ENCODE results near the gene VAMP1.
"Not testable (repeated sequence)": the region's sequence is repeated elsewhere in the genome, so short reads cannot be mapped to it uniquely, and the experiment has no call there.

VAMP1 gene, protein sequence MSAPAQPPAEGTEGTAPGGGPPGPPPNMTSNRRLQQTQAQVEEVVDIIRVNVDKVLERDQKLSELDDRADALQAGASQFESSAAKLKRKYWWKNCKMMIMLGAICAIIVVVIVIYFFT

DNA sequence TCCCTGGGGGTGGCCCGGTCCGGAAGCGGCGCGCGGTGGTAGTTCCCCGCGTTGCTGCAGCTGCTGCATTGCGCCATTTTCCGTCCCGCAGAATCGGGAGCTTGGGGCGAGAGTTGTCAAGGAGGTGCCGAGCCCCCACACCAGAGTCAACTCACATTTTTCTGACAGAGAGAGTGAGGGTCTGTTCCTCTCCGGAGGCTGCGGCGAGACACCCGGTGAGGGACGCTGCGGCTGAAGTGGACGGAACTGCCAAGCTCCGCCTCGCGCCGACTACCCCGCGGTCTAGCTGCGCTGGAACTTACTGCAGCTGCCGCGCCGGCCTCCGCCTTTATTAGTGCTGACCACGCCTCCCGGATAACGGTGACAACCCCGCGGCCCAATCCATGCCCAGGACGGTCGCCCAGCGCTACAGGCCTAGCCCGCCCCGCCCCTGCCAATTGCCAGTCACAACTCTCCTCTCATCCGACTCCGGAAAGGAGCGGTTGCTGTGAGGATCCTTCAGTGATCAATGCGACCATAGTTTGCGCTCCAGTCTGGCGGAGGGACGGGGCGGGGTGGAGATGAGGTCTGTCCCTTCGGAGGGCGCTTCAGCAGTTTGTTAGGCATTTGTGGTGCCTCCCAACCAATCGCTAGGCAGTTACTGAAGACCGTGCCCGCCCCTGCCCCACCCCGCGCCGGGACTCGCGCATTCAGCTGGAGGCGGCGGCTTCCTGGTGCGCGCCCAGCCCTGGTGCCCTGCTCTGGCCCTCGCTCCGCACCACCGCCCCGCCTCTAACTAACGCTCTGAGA lies at the start of gene VAMP1:
VAMP1 (minus strand) TSS at position 303 of the 789 bp plus-strand sequence; CDS start at position 157, 146 bp downstream.
- peak; percentile 96 for DNase-seq

DNA sequence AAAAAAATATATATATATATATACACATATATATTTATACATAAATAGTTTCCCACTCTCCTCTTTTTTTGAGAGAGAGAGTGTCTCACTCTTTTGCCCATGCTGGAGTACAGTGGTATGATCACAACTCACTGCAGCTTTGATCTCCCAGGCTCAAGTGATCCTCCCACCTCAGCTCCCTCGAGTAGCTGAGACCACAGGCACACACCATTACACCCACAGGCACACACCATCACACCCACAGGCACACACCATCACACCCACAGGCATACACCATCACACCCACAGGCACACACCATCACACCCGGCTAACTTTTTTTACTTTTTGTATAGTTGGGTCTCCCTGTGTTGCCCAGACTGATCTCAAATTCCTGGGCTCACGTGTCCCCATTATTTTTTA lies 49.7 kb upstream of the VAMP1 start:
- DNase-seq, result no peak

DNA sequence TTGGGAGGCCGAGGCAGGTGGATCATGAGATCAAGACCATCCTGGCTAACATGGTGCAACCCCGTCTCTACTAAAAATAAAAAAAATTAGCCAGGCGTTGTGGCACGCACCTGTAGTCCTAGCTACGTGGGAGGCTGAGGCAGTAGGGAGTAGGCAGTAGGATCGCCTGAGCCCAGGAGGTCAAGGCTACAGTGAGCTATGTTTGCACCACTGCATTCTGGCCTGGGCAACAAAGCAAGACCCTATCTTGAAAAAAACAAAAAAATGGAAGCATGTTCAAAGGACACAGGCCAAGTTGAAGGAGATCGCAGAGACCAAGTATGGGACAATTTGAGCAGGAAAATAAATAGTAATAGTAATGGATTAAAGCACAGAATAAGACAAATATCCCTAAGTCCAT lies 37.6 kb upstream of the VAMP1 start:
- DNase-seq, result no peak

DNA sequence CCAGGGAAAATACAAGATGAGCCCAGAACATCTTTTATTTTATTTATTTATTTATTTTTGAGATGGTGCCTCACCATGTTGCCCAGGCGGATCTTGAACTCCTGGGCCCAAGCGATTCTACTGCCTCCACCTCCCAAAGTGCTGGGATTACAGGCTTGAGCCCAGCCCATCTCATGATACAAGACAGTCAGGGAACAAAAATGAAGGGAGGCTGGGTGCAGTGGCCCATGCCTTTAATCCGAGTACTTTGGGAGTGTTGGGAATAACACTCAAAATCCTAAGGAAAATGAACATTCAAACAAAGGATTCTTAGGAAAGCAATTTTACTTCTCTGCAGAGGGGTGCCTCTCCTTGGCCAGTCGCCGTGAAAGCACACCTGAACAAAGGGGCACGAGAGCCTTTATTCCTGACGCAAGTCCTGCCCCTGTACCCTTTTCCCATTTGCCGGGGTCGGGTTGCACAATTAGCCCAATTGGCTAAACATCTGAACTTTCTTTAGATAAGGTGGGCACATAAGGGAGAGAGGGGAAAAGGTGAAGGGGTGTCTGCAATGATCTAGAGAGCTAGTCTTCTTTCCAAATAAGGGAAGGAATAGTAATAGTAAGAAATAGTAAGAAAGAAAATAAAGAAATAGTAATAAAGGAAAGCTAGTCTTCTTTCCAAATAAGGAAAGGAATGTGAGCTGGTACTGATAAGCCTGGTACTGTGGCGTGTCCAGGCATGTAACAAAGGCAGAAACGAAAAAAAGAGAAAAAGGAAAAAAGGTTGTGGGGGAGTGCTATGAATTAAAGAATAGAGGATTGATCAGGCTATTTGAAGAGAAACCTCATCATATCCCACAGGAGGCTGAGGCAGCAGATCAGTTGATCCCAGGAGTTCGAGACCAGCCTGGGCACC lies 36.9 kb upstream of the VAMP1 start:
- peak; percentile 25 for DNase-seq

DNA sequence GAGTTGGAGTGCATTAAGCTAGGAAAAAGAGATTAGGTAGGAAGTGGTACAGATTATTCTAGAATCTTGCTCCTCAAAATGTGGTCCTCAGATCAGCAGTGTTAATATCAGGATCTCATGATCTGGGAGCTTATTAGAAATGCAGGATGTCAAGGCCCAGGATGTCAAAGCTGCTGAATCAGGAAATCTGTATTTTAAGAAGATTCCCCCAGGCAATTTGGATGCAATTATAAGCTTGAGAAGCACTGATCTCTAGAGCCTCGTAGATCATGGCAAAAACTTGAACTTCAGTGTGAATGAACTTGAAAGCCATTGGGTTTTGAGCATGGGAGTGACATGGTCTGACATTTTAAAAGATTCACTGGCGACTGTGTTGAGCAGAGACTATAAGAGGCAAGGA lies 30.0 kb upstream of the VAMP1 start:
- DNase-seq, result no peak

DNA sequence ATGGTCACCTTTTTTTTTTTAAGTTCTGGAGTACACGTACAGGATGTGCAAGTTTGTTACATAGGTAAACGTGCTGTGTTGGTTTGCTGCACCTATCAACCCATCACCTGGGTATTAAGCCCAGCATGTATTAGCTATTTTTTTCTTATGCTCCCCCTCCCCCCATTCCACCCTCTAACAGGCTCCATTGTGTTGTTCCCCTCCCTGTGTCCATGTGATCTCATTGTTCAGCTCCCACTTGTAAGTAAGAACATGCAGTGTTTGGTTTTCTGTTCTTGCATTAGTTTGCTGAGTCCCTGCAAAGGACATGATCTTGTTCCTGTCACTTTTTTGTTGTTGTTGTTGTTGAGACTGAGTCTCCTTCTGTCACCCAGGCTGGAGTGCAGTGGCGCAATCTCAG lies 26.8 kb upstream of the VAMP1 start:
- not testable (repeated sequence) for DNase-seq

DNA sequence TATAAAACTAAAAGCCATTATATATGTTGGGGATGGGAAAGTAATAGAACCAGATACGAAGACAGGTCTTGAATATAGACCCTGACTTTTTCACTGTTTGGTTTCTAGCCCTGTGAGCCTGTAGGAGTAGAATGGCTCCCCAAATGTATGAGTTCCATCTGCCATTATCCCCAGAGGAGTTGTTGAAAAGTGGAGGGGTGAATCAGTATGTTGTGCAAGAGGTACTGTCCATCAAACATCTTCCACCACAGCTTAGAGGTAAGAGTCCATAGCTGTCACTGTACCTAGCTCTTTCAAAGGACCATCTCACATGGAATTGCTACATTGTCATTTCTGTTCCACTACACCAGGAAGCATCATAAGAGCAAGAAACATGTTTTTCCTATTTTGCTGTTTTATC lies 24.5 kb upstream of the VAMP1 start:
- DNase-seq, result no peak

DNA sequence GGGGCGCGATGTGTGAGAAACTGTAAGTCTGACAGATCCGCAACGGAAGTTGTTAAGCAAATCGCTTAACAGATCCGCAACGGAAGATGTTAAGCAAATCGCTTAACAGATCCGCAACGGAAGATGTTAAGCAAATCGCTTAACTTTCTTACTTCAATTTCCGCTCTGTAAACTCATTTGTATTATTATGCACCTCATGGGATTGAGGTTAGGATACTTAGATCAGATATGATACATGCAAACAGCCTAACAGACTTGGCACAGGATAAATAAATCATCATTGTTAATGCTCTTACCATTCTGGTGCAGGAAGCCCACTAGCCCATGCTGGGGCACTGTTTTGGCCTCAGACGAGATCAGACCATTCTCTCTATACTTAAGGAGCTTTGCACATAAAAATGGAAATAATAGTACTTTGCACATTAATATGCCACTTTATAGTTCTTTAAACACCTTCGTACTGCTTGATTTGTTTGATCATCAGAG lies 23.8 kb upstream of the VAMP1 start:
- no peak for DNase-seq

DNA sequence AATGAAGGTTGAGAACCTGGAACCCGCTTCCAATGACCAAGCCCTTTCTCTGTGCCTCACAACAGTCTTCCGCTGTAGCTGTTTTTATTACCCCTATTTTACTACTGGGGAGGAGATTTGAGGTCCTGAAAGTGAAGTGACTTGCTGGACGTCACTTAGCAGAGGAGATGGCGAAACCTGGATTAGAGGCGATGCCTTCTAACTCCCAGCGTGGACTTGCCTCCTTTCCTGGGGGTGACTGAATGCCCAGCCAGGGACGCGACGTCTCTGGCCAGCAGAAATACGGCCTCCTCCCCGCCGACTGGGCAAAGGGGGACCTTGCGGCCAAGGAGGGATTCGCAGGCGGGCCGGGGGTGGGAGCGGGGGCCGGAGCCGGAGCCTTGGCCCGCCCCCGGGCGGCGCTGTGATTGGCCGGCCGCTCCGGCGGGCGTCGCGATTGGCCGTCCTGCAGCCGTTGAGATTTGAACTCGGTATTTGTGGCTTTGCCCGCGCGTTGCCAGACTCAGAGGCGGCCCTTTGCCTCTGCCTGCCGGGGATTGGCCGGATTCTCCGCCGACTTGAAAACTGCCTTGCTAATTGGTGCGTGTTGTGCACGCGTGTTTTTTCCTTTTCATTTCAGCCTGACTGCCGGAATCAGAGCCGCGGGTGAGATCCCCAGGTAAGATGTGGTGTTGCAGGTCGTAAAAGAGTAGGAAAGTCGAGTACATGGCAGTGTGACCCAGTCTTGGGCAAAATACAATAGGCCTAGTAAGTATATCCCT lies 23.2 kb upstream of the VAMP1 start, which contains the start of gene NCAPD2:
NCAPD2 (plus strand) TSS at position 606 of the 761 bp plus-strand sequence. CDS start 997 bp downstream, outside the sequence.
- peak; percentile 94 for DNase-seq

DNA sequence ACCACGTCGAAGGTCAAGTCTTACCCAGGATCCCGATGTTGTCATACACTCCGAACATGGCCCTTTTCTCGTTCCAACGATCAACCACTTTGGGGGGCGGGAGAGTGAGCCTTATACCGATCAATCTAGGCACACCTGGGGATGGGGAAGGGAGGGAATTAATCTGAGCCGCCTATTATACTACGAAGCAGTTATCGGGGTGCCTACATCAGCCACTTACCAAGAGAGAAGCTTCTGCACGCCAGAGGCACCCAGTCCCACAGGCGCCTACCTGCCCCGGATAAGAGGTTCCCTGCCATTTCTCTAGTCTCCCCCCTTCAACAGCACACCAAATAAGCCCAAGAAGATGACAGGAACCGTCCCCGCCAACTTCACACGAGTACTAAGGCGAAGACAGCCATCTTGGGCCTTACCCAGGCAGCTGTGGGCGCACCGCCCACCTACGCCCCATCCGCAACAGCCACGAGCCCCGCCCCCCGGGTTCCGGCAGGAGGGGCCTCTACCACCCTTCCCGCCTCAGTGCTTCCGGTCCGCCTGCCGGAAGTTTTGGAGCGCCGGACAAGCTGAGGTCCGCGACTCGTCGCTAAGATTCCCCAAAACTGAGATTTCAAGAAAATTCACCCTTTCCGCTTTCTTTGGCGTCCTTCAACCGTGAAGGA lies 22.5 kb upstream of the VAMP1 start, which contains the start of gene MRPL51:
MRPL51 (minus strand) TSS at position 425 of the 659 bp plus-strand sequence; CDS start at position 299, 126 bp downstream.
- DNase-seq, result peak; percentile 89

DNA sequence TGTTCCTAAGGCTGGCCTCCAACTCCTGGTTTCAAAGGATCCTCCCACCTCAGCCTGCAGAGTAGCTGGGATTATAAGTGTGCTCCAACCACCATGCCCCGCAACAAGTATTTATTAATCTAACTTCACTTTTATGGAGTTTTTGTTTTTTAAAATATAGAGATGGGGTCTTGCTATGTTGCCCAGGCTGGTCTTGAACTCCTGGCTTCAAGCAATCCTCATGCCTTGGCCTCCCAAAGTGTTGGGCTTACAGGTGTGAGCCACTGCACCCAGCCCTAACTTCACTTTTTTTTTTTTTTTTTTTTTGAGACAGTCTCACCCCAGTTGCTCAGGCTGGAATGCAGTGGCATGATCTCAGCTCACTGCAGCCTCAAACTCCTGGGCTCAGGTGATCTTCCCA lies 20.2 kb upstream of the VAMP1 start:
- DNase-seq, result not testable (repeated sequence)

DNA sequence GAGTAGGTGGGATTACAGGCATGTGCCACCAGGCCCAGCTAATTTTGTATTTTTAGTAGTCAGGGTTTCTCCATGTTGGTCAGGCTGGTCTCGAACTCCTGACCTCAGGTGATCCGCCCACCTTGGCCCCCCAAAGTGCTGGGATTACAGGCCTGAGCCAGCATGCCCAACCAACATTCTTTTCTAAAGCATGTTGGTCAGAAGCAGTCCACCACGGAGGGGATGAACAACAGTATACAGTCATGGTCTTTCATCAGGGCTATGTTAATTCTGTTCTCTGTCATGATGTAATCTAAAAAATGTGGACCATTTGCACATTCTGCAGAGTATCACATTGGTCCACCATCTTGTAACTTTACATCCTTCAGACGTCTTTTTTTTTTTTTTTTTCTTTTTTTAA lies 19.0 kb upstream of the VAMP1 start:
- DNase-seq, result no peak

DNA sequence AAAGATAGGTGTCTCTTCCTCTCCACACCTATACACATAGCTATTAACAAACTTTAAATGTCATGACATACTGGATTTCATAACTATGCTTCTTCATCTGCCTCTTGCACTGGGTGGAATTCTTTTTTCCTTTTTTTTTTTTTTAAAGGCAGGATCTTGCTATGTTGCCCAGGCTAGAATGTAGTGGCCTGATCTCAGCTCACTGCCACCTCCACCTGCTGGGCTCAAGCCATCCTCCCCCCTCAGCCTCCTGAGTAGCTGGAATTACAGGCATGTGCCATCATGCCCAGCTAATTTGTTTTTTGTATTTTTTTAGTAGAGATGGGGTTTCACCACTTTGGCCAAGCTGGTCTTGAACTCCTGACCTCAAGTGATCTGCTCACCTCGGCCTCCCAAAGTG lies 17.8 kb upstream of the VAMP1 start:
- no peak for DNase-seq

DNA sequence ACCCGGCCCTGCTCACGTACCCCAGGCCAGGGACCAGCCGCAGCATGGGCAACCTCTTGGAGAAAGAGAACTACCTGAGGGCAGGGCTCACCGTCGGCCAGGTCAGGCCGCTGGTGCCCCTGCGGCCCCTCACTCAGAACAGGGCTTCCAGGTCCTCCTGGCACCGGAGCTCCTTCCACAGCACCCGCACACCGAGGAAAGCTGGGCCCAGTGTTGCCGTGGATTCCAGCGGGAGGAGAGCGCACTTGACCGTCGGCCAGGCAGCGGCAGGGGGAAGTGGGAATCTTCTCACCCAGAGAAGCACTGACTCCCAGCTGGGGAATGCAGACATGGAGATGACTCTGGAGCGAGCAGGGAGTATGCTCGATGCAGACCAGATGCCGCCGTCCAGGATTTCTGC lies 7.9 kb upstream of the VAMP1 start:
- no peak for DNase-seq

DNA sequence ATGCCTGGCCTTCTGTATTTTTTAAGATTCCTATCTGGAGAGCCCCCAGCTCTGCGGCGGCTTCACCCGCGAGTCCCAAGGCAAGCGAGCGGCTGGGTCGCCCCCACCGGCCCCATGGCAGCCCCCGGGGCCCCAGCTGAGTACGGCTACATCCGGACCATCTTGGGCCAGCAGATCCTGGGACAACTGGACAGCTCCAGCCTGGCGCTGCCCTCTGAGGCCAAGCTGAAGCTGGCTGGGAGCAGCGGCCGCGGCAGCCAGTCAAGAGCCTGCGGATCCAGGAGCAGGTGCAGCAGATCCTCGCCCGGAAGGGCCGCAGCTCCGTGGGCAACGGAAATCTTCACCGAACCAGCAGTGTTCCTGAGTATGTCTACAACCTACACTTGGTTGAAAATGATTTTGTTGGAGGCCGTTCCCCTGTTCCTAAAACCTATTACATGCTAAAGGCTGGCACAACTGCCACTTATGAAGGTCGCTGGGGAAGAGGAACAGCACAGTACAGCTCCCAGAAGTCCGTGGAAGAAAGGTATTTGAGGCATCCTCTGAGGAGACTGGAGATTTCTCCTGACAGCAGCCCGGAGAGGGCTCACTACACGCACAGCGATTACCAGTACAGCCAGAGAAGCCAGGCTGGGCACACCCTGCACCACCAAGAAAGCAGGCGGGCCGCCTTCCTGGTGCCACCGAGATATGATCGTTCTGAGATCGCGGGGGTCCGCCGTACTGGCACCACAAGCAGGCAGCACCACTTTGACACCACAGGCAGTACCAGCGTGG lies 7.3 kb upstream of the VAMP1 start:
- DNase-seq, result not testable (repeated sequence)

DNA sequence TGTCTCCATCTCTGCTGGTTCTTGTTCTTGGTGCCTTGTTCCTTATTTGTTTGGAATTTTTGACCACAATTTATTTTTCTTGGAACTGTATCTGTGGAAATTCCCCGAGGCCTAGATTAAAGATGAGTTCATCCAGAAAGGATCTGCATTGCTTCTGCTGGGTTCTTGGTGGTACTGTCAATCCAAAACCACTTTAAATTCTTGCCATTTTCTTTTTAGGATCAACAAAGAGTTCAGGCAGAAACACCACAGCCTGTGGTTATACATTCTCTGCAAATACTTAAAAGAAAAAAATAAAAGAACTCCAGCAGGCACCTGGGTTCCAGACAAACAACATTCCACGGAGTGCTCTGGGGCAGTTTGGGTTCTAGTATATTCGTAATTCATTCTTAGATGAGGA lies 6.0 kb upstream of the VAMP1 start:
- DNase-seq, result peak; percentile 73

DNA sequence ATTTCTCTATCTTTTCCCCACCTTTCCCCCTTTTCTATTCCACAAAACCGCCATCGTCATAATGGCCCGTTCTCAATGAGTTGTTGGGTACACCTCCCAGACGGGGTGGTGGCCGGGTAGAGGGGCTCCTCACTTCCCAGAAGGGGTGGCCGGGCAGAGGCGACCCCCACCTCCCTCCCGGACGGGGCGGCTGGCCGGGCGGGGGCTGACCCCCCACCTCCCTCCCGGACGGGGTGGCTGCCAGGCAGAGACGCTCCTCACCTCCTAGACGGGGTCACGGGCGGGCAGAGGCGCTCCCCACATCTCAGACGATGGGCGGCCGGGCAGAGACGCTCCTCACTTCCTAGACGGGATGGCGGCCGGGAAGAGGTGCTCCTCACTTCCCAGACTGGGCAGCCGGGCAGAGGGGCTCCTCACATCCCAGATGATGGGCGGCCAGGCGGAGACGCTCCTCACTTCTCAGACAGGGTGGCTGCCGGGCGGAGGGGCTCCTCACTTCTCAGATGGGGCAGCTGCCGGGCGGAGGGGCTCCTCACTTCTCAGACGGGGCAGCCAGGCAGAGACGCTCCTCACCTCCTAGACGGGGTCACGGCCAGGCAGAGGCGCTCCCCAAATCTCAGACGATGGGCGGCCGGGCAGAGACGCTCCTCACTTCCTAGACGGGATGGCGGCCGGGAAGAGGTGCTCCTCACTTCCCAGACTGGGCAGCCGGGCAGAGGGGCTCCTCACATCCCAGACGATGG lies 4.9 kb upstream of the VAMP1 start:
- DNase-seq, result not testable (repeated sequence)

DNA sequence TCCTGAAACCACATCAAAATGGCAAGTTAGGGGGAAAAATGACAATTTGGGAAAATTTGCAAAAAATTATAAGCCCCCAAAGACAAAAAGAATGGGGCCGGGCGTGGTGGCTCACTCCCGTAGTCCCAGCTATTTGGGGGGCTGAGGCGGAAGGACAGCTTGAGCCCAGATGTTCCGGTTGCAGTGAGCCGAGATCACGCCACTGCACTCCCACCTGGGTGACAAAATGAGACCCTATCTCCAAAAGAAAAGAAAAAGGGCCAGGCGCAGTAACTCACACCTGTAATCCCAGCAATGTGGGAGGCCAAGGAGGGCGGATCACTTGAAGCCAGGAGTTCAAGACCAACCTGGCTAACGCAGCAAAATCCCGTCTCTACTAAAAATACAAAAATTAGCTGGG lies 2.0 kb upstream of the VAMP1 start:
- DNase-seq, result no peak

DNA sequence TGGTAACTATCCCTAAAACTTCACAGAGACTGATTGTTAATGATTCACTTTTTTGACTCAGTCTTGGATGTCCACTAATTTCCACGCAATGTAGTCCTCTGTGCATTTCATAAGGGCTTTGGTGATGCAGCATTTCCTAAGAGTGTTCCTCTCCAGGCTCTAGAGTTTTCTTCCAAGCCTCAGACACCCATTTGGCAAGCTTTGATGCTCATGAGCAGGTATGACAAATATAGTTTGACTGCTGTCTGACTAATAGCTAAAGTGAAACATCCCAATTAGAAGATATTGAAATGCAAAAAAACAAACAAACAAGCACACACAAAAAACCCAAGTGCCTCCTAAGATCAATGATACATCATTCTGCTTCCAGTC lies 1.5 kb upstream of the VAMP1 start:
- DNase-seq, result peak; percentile 14

DNA sequence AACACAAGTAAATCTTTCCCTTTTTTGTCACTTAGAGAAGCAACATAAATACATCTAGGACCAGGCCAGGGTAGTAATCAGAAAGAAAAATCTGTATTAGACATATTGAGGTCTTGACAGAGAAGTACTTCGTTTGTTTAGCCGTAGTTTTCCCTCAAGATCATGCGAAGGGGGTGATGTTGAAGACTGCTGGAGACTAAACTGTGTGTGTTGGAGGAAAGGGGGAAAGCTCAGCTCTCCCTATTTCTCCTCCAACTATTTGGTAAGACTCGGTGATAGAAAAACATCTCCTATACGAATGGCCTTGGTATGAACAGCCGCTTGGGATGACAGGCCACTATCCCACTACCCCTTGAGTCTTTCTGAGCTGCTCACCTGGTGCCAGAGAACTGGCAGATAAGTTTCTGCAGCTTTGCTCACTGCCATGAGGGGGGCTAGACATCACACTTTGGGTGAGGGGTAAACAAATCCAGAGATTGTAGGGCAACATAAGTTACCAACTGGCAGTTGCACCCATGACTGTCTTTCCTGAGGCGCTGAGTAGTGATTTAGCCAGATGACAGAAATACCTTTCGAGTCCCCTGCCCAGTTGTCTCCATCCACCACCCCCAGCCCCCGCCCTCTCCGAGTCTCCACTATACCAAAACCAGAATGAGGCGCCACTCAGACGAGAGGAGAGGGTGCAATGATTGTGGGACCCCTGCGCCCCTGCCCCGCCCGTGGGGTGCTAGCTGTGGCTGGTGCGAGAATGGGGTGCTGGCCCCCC lies 685 bp downstream of the VAMP1 start:
- DNase-seq, result no peak

All from kidney glomerular epithelial cell (primary cell).